Left lung (tissue), 10 donors: ENCODE measurements around the gene FAM181A. TPM values are rescaled to one million over a fixed set of nuclear protein-coding genes. Genes with fewer than 3 reads are reported as not detected.

Source experiments
- ATAC-seq: fragments of 200-7000 bp; cut with Tn5 transposase; one replicate; pipeline ENCODE4 v1.9.1; 2020; ENCODE audit warnings: moderate library complexity
- DNase-seq, 4 donors: peaks; one replicate each; pipeline ENCODE4 v3.0.0-alpha.2; 2013 to 2020
- H3K27ac ChIP-seq, 2 donors: fragments of 200-600 bp; sonication (generic) in 1 of 2; one replicate each; pipeline versions ENCODE4 v1.5.0 to v1.8.0; 2020 to 2021
- H3K27me3 ChIP-seq, 2 donors: fragments of 200-600 bp; sonication (generic) in 1 of 2; one replicate each; pipeline versions ENCODE4 v1.5.0 to v1.8.0; 2020 to 2021
- H3K36me3 ChIP-seq, 2 donors: fragments of 200-600 bp; sonication (generic) in 1 of 2; one replicate each; pipeline versions ENCODE4 v1.5.0 to v1.8.0; 2020 to 2021
- H3K4me1 ChIP-seq, 2 donors: fragments of 200-600 bp; one replicate each; pipeline ENCODE4 v1.8.0; 2021
- H3K4me3 ChIP-seq, 2 donors: fragments of 200-600 bp; sonication (generic) in 1 of 2; one replicate each; pipeline versions ENCODE4 v1.5.0 to v1.8.0; 2020 to 2021; ENCODE audit warnings: mild to moderate bottlenecking in 1 of 2
- H3K9me3 ChIP-seq, 2 donors: fragments of 200-600 bp; sonication (generic) in 1 of 2; one replicate each; pipeline versions ENCODE4 v1.5.0 to v1.8.0; 2020 to 2021
- CTCF ChIP-seq, 2 donors: fragments of 200-600 bp; sonication (generic) in 1 of 2; IDR thresholded peaks; one replicate each; pipeline versions ENCODE4 v1.5.0 to v1.8.0; 2021; ENCODE audit warnings: antibody characterized with exemption in 2 of 2
- intact Hi-C, 2 donors: fragments of 100-400 bp; cut with DNase I; formaldehyde crosslinking; loops; one replicate each; pipeline versions ENCODE4 v1.11.2 to v1.14.2; 2022
- polyA plus RNA-seq, 6 donors: library from polyadenylated mRNA; unstranded; fragments of 120-200 nt; gene quantifications; one replicate each; pipeline ENCODE4 v1.2.1, GENCODE V29; 2013; ENCODE audit not compliant: insufficient read length in 6 of 6
- total RNA-seq, 2 donors: library from RNA; stranded (reverse); fragmentation: NEBNext Ultra II Directional; extraction: Animal tissue kit (Norgen Biotek cat#: 25700); gene quantifications; one replicate each; pipeline ENCODE4 v1.2.1, GENCODE V29; 2021
- donor health status: DM: no; HTN: yes; CAD: no.
- donor health status: DM: no; HTN: no; CAD: no.

The FAM181A gene
- total and polyA plus RNA-seq, 8 donors, result 0.10 to 1.1 (median 0.37) TPM; not detected in 2

- no peaks in the 10 kb centered on the region for H3K9me3 ChIP-seq
- H3K27ac ChIP-seq, result no peak overlapping the region
- DNase-seq, result no peak
- no peak for ATAC-seq
- no peaks in the 10 kb centered on the region for H3K4me1 ChIP-seq
- intact Hi-C loops, result loop anchor here in 1 of 2 donors (5.0 kb wide), 1 partner anchor 235 kb away; no protein-coding TSS in a partner anchor
- H3K4me3 ChIP-seq, result no peak overlapping the region
- H3K27me3 ChIP-seq, result peaks cover 0 to 36% of the 10 kb centered on the region in 2 donors
- H3K36me3 ChIP-seq, result no peaks in the 10 kb centered on the region
- no peak for TF ChIP-seq CTCF (IDR thresholded peaks at IDR 0.05)
Measured at GRCh38 chr14:93891756-93892504, 35.2 kb upstream of the FAM181A start.

GRCh38 chr14:93892505-93892839, 34.7 kb upstream of the FAM181A start:
- intact Hi-C loops, result loop anchor here in 1 of 2 donors (5.0 kb wide), 1 partner anchor 235 kb away; no protein-coding TSS in a partner anchor
- Histone ChIP-seq H3K36me3 (no peaks in the 10 kb centered on the region), H3K4me1 (no peaks in the 10 kb centered on the region), H3K27me3 (peaks cover 0 to 36% of the 10 kb centered on the region in 2 donors), H3K4me3 (no peak overlapping the region), H3K9me3 (no peaks in the 10 kb centered on the region), H3K27ac (no peak overlapping the region)
- TF ChIP-seq CTCF (IDR thresholded peaks at IDR 0.05), result no peak
- no peak for DNase-seq
- no peak for ATAC-seq

GRCh38 chr14:93892923-93893558, 34.1 kb upstream of the FAM181A start:
- no peaks in the 10 kb centered on the region for H3K36me3 ChIP-seq
- intact Hi-C loops, result loop anchor here in 1 of 2 donors (5.0 kb wide), 1 partner anchor 236 kb away; no protein-coding TSS in a partner anchor
- H3K4me1 ChIP-seq, result no peaks in the 10 kb centered on the region
- no peak overlapping the region for H3K4me3 ChIP-seq
- TF ChIP-seq CTCF (IDR thresholded peaks at IDR 0.05), result peak; percentile 93 to 98
- no peak overlapping the region for H3K27ac ChIP-seq
- peaks cover 0 to 34% of the 10 kb centered on the region in 2 donors for H3K27me3 ChIP-seq
- peak; percentile 87 for ATAC-seq
- DNase-seq, result peak; percentile 52 to 89 (median 62)
- no peaks in the 10 kb centered on the region for H3K9me3 ChIP-seq

GRCh38 chr14:93893661-93894261, 33.4 kb upstream of the FAM181A start:
- intact Hi-C loops, result loop anchor here in 1 of 2 donors (5.0 kb wide), 1 partner anchor 236 kb away; no protein-coding TSS in a partner anchor
- H3K27me3 ChIP-seq, result peaks cover 0 to 27% of the 10 kb centered on the region in 2 donors
- no peaks in the 10 kb centered on the region for H3K9me3 ChIP-seq
- no peak for TF ChIP-seq CTCF (IDR thresholded peaks at IDR 0.05)
- ATAC-seq (no peak), DNase-seq (no peak)
- no peaks in the 10 kb centered on the region for H3K4me1 ChIP-seq
- no peaks in the 10 kb centered on the region for H3K36me3 ChIP-seq
- H3K27ac ChIP-seq, result no peak overlapping the region
- H3K4me3 ChIP-seq, result no peak overlapping the region
